Astrocyte of the spinal cord (primary cell): Measurements from ENCODE around the gene MAP1LC3A.

ENCODE experiments used
- DNase-seq: peaks from one replicate; pipeline ENCODE4 v3.0.0; 2011; ENCODE audit warnings: low read depth, low spot score
- H3K4me3 ChIP-seq: 2 replicates; pipeline ENCODE4 v1.5.1; 2011; ENCODE audit warnings: low read depth, mild to moderate bottlenecking, low read length, moderate library complexity
- CTCF ChIP-seq: IDR thresholded peaks from 2 replicates; pipeline ENCODE4 v1.5.1; 2012; ENCODE audit warnings: low read depth, mild to moderate bottlenecking, low read length, inconsistent platforms
- in situ Hi-C: cut with HindIII; loops from 2 replicates; pipeline ENCODE4 v1.10.0; 2017; ENCODE audit warnings: low sequenced_read_pairs

The MAP1LC3A gene

GRCh38 chr20:34583544-34583943 is 25.0 kb downstream of the MAP1LC3A start:
- TF ChIP-seq CTCF = no peak
- H3K4me3 ChIP-seq = no peak overlapping the region
- in situ Hi-C loops = no loop called here
- DNase-seq = no peak

GRCh38 chr20:34585019-34585418 is 26.5 kb downstream of the MAP1LC3A start:
- H3K4me3 ChIP-seq = no peak overlapping the region
- no peak for TF ChIP-seq CTCF
- in situ Hi-C loops = no loop called here
- DNase-seq = no peak

GRCh38 chr20:34586488-34587163 is 28.1 kb downstream of the MAP1LC3A start:
- DNase-seq = no peak
- no peak for TF ChIP-seq CTCF
- in situ Hi-C loops = no loop called here
- no peak overlapping the region for H3K4me3 ChIP-seq

GRCh38 chr20:34595377-34596184 is 37.1 kb downstream of the MAP1LC3A start:
- in situ Hi-C loops = no loop called here
- H3K4me3 ChIP-seq = no peak overlapping the region
- TF ChIP-seq CTCF = no peak
- DNase-seq = no peak

GRCh38 chr20:34600892-34601653 is 42.6 kb downstream of the MAP1LC3A start:
- in situ Hi-C loops = no loop called here
- DNase-seq = no peak

More at GRCh38 chr20:34600892-34601653, 42.6 kb downstream of the MAP1LC3A start:
- TF ChIP-seq CTCF = no peak
- H3K4me3 ChIP-seq = no peak overlapping the region
